GM12874 (cell line): ENCODE results near the gene FGF23.

Source experiments
- TF ChIP-seq, protein P1 (sequence below): IDR thresholded peaks from 2 replicates; pipeline ENCODE4 v1.5.1; 2011; ENCODE audit warnings: low read depth, mild to moderate bottlenecking, control low read depth, low read length, moderate library complexity; ENCODE audit not compliant: insufficient read depth

The FGF23 gene

DNA sequence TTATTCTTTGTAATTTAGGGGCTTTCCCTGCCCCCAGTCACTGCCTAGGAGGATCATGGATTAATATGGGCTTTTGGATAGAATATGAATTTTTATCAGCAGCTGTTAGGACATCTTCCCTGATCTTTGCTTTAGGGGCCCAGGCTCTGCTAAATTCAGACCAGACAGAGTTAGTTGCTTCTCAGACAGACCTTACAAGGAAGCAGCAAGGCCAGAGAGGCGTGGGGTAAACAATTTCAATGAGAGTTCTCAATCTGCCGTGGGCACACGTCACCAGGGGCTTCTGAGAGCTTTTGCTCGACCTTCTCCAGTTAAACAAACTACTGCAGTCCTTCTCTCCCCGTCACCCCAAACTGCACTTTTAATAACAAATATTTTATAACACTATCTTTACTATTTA is 38.4 kb upstream of the FGF23 start:
- TF ChIP-seq, protein P1, sequence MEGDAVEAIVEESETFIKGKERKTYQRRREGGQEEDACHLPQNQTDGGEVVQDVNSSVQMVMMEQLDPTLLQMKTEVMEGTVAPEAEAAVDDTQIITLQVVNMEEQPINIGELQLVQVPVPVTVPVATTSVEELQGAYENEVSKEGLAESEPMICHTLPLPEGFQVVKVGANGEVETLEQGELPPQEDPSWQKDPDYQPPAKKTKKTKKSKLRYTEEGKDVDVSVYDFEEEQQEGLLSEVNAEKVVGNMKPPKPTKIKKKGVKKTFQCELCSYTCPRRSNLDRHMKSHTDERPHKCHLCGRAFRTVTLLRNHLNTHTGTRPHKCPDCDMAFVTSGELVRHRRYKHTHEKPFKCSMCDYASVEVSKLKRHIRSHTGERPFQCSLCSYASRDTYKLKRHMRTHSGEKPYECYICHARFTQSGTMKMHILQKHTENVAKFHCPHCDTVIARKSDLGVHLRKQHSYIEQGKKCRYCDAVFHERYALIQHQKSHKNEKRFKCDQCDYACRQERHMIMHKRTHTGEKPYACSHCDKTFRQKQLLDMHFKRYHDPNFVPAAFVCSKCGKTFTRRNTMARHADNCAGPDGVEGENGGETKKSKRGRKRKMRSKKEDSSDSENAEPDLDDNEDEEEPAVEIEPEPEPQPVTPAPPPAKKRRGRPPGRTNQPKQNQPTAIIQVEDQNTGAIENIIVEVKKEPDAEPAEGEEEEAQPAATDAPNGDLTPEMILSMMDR, result no peak

DNA sequence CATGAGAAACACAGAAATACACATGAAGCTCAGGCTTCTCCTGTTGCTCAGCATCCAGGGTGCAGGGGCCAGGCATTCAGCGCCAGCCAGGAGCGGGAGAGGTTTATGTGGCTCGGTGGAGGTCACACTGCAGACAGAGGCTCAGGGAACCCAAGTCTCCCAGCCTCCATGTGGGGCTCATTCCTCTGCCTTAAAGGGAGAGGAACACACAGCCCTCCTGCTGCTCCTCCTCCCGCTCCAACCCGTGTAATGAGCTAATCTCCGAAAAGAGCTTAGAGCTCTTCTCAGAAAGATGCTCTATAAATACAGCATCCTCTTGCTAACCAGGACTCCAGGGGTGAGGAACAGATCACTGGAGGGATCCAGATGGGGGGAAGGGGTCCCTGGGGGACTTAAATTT is 37.9 kb upstream of the FGF23 start:
- TF ChIP-seq, protein P1, result no peak

DNA sequence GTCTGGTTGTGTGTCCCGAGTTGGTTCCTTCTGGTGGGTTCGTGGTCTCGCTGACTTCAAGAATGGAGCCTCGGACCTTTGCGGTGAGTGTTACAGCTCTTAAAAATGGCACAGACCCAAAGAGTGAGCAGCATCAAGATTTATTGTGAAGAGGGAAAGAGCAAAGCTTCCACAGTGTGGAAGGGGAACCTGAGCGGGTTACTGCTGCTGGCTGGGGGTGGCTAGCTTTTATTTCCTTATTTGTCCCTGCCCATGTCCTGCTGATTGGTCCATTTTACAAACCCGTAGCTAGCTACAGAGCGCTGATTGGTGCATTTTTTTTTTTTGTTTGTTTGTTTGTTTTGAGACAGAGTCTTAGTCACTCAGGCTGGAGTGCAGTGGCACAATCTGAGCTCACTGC is 36.8 kb upstream of the FGF23 start:
- TF ChIP-seq, protein P1, result no peak

DNA sequence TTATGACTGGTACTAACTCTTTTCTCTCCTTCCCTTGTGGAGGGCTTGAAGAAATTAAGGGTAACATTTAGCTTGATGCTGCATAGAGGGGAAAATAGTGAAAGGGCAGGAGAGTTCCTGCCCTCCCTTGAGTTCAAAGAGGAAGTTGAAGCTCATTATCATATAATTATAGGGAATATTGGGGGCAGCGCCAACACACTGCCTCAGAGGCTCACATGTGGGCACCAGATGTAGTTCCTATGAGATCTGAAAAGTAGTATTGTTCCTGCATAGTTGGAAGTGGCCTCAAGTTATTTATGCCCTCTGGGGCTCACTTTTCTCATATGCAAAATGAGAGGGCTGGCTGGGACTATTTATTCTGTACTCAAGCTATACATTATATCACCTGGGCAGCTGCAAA is 33.0 kb upstream of the FGF23 start:
- TF ChIP-seq, protein P1, result no peak

DNA sequence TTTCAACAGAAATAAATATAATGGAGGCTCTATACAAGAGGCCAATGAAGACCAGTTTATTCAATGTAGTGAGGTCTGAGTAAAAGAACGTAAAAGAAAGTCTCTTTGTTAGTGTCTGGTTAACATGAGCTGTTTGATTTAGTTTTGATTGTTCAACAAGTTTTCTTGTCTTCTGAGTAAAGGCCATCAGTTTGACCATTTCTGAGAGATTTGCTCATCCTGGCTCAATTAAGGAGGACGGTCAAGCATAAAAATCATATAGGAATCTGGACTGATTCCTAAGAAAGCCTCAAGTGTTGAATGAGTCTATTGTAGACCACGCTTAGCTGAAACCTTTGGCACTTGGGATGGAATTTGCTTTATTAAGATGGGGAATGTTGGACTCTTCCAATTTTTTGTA is 32.5 kb upstream of the FGF23 start:
- TF ChIP-seq, protein P1, result no peak

DNA sequence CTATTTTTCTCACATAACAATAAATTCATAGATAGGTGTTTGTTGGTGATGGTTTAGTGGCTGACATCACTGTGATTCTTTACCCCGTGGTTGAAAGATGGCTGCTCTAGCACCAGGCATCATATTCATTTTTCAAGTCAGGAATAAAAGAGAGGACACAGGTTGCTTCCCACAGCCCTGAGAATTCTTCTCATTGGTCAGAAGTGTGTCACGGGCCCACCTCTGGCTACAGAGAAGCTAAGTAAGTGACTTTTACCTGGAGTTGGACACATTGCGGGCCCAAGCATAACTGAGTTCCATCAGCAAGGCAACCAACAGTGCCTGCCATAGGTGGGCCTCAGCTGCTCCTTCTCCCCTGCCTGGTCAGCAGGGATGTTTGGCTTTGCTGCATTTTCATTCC is 27.6 kb upstream of the FGF23 start:
- TF ChIP-seq, protein P1, result no peak

DNA sequence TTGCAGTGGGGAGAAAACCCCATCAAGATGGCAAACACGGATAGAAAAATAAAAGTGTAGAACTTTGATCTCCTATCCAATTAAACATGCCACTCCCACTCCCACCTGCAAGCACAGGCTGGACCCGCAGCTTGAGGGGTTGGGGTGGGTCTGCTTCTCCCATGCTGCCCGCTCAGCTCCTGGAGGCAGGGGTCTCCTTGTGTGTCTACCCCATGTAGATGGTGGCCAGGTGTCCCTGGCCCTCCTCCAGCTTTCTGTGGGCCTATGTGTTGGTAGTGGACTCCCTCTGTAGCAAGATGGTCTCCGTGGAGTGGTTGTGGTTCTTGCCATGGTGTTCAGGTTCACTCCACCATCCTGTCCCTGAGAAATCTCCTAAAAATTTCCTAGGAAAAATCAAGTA is 23.5 kb upstream of the FGF23 start:
- TF ChIP-seq, protein P1, result no peak

DNA sequence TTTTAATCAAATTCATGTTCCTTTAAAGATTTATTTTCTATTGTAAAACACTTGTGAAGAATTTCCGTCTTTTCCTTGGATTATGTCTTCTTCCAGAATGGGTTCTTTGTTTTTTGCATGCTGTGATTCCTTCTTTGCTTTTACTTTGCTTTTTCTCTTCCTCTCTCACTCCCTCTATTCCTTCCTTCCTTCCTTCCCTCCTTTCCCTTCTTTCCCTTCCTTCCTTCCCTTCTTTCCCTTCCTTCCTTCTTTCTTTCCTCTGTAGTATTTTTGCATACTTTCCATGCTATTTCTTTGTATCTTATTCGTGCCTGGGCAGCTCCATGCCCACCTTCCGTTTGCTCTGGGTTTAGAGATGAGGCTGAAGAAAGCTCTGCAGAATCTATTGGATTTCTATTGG is 21.6 kb upstream of the FGF23 start:
- TF ChIP-seq, protein P1, result no peak
